ENCODE data around the gene DUS1L. TPM values are rescaled to one million over a fixed set of nuclear protein-coding genes. Genes with fewer than 3 reads are reported as not detected.

Gene DUS1L
- total RNA-seq, 1 donor from 2014 or later = 72.4 TPM

GRCh38 chr17:82022981-82023446 lies 42.6 kb downstream of the DUS1L start, which contains the start of gene LRRC45:
Gene LRRC45, plus strand, starts transcription at chr17:82023305. Its CDS starts 339 bp downstream, at chr17:82023644.
- Histone ChIP-seq H3K36me3 (no peaks in the 10 kb centered on the region), H3K4me1 (peaks cover 48% of the 10 kb centered on the region), H3K9me3 (no peaks in the 10 kb centered on the region), H3K4me3 (peak within 1 kb of the TSS; percentile 82 to 84), H3K27me3 (no peaks in the 10 kb centered on the region), H3K27ac (peak within 1 kb of the TSS; percentile 54)
- TF ChIP-seq POLR2AphosphoS5 (IDR thresholded peaks at IDR 0.05; ENCODE audit: insufficient read depth in 1 of 2, low read depth in 1 of 2) (peak in 1 of 2 donors; percentile 87), CTCF (IDR thresholded peaks at IDR 0.05) (no peak)
- intact Hi-C loops (cut with DNase I) = loop anchor here (2.0 to 5.0 kb wide), 2 partner anchors 46 to 66 kb away; partner anchors contain the start of gene ASPSCR1
- peak; percentile 99 to 100 for DNase-seq (ENCODE audit: extremely low spot score in 2 of 2)

GRCh38 chr17:82022310-82022980 lies 43.2 kb downstream of the DUS1L start, which contains the start of gene CENPX:
Gene CENPX, minus strand, starts transcription at chr17:82022878. Its CDS starts 17 bp downstream, at chr17:82022861.
- DNase-seq (ENCODE audit: extremely low spot score in 2 of 2) = no peak
- Histone ChIP-seq H3K4me1 (peaks cover 48% of the 10 kb centered on the region), H3K9me3 (no peaks in the 10 kb centered on the region), H3K4me3 (peak within 1 kb of the TSS; percentile 82 to 84), H3K27ac (peak within 1 kb of the TSS; percentile 54), H3K27me3 (no peaks in the 10 kb centered on the region), H3K36me3 (no peaks in the 10 kb centered on the region)
- intact Hi-C loops (cut with DNase I) = loop anchor here (2.0 to 5.0 kb wide), 2 partner anchors 45 to 66 kb away; partner anchors contain the start of gene ASPSCR1
- TF ChIP-seq POLR2A (IDR thresholded peaks at IDR 0.05) (no peak), CTCF (IDR thresholded peaks at IDR 0.05) (no peak), POLR2AphosphoS5 (IDR thresholded peaks at IDR 0.05; ENCODE audit: insufficient read depth in 1 of 2, low read depth in 1 of 2) (peak in 1 of 2 donors; percentile 67)

DNA sequence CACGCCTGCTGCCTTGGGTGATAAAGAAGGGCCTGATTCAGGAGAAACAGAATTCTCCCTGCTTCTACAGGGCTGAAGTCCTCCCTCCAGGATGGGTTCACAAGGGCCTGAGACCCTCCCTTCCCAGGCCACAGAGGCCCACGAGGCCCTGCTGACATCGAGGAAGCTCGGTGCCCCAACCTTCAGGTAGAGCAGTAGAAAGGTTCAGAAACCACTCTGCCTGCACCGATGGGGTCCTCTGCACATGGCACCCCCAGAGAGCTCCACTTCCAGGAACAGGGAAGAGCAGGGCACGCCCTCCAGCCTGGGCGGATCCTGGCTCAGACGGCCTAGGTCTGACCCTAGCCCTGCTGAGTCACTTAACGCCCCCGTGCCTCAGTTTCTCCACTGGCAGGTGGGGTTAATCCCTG lies 43.7 kb downstream of the DUS1L start:
- TF ChIP-seq POLR2AphosphoS5 (IDR thresholded peaks at IDR 0.05; ENCODE audit: insufficient read depth in 1 of 2, low read depth in 1 of 2) (no peak), POLR2A (IDR thresholded peaks at IDR 0.05) (no peak), CTCF (IDR thresholded peaks at IDR 0.05) (no peak)
- Histone ChIP-seq H3K4me3 (peak overlapping the region; percentile 54 to 84), H3K36me3 (no peaks in the 10 kb centered on the region), H3K9me3 (no peaks in the 10 kb centered on the region), H3K27me3 (no peaks in the 10 kb centered on the region), H3K4me1 (peaks cover 48% of the 10 kb centered on the region), H3K27ac (peak overlapping the region; percentile 54)
- DNase-seq (ENCODE audit: extremely low spot score in 2 of 2) = no peak
- intact Hi-C loops (cut with DNase I) = loop anchor here (2.0 to 5.0 kb wide), 2 partner anchors 45 to 65 kb away; partner anchors contain the start of gene ASPSCR1

DNA sequence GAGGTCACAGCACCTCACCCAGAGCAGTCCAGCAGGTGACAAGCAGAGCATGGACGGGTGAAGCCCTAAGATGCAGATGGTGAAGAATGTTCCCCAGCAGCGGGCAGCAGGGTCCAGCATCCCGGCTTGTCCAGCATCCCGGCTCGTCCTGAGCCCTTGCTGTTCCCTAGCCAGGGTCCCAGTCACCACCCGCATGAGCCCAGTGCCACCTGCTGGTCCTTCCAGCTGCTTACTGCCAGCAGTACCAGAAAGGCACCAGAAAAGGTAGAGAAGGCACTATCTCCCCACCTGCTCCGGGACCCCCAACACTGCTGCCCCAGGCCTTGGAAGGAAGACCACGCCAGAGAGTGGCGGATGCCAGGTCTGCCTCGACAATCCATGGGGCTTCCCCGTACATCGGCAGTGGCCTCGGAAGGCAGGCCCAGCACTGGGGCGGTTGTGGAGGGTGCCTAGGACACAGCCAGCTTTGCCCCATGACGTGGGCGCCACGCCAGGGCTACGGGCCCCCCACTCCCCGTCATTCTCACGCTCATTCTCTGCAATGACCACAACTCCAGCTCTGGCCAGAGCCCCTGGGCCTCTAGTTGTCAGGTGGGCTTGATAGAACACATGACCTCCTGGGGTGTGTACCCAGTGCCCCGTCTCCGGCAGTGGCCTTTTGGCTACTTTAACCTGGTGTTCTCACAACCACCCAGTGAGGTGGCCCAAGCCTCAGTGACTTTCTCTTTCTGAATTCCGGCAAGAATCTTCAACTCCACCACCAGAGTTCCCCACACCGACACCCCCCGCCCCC lies 44.3 kb downstream of the DUS1L start:
- no peak for DNase-seq (ENCODE audit: extremely low spot score in 2 of 2)
- peak in 1 of 2 donors; percentile 7 for TF ChIP-seq POLR2AphosphoS5 (IDR thresholded peaks at IDR 0.05; ENCODE audit: insufficient read depth in 1 of 2, low read depth in 1 of 2)
- no peak for TF ChIP-seq POLR2A (IDR thresholded peaks at IDR 0.05)
- peak; percentile 35 to 75 (median 65) for TF ChIP-seq CTCF (IDR thresholded peaks at IDR 0.05)
- intact Hi-C loops (cut with DNase I) = loop anchor here (5.0 kb wide), 1 partner anchor 44 kb away; the partner anchor contains the start of gene ASPSCR1
- Histone ChIP-seq H3K9me3 (no peaks in the 10 kb centered on the region), H3K4me3 (peak overlapping the region; percentile 54 to 84), H3K36me3 (no peaks in the 10 kb centered on the region), H3K4me1 (peaks cover 48% of the 10 kb centered on the region), H3K27me3 (no peaks in the 10 kb centered on the region), H3K27ac (no peak overlapping the region)
